ENCODE measurements around the gene ECD.
A peak's percentile ranks its signal among the peaks of the same experiment; 100 is the strongest.

- TF ChIP-seq, protein P1, sequence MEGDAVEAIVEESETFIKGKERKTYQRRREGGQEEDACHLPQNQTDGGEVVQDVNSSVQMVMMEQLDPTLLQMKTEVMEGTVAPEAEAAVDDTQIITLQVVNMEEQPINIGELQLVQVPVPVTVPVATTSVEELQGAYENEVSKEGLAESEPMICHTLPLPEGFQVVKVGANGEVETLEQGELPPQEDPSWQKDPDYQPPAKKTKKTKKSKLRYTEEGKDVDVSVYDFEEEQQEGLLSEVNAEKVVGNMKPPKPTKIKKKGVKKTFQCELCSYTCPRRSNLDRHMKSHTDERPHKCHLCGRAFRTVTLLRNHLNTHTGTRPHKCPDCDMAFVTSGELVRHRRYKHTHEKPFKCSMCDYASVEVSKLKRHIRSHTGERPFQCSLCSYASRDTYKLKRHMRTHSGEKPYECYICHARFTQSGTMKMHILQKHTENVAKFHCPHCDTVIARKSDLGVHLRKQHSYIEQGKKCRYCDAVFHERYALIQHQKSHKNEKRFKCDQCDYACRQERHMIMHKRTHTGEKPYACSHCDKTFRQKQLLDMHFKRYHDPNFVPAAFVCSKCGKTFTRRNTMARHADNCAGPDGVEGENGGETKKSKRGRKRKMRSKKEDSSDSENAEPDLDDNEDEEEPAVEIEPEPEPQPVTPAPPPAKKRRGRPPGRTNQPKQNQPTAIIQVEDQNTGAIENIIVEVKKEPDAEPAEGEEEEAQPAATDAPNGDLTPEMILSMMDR (conservative IDR thresholded peaks at IDR 0.05; ENCODE audit: low read length): peak; percentile 54
- no peak for TF ChIP-seq EZH2phosphoT487 (IDR thresholded peaks at IDR 0.05; ENCODE audit: borderline replicate concordance)
Observed at GRCh38 chr10:73096449-73097304, 71.1 kb downstream of the ECD start, which contains the start of gene P4HA1.

Measured in Loucy (cell line).